GM23338 (cell line): ENCODE data around the gene PHOSPHO1. TPM values are rescaled to one million over a fixed set of nuclear protein-coding genes. Genes with fewer than 3 reads are reported as not detected.

Experiments
- ATAC-seq: fragments of 200-7000 bp; cut with Tn5 transposase; 3 replicates; pipeline ENCODE4 v1.9.1; 2020
- DNase-seq: peaks from one replicate; pipeline ENCODE4 v3.0.0-alpha.2; 2015; ENCODE audit warnings: low spot score
- H2AFZ ChIP-seq: fragments of 200-600 bp; sonication (generic); 2 replicates; pipeline ENCODE4 v1.8.0; 2016; ENCODE audit warnings: antibody characterized with exemption, mild to moderate bottlenecking, moderate library complexity
- H3F3A ChIP-seq: fragments of 200-600 bp; sonication (generic); replicated peaks from 2 replicates; pipeline ENCODE4 v1.8.0; 2017; ENCODE audit warnings: antibody characterized with exemption, mixed run types, low read depth
- H3K27ac ChIP-seq: fragments of 200-600 bp; sonication (generic); 2 replicates; pipeline ENCODE4 v1.6.1; 2016; ENCODE audit warnings: low read depth
- H3K27me3 ChIP-seq: fragments of 200-600 bp; sonication (generic); 2 replicates; pipeline ENCODE4 v1.8.0; 2016; ENCODE audit warnings: mild to moderate bottlenecking, mixed run types, moderate library complexity; ENCODE audit not compliant: insufficient read depth
- H3K36me3 ChIP-seq: fragments of 200-600 bp; sonication (generic); 2 replicates; pipeline ENCODE4 v1.8.0; 2016; ENCODE audit warnings: mild to moderate bottlenecking; ENCODE audit not compliant: insufficient read depth
- H3K4me1 ChIP-seq: fragments of 200-600 bp; sonication (generic); 2 replicates; pipeline ENCODE4 v1.8.0; 2016; ENCODE audit warnings: mild to moderate bottlenecking, moderate library complexity; ENCODE audit not compliant: insufficient read depth
- H3K4me2 ChIP-seq: fragments of 200-600 bp; sonication (generic); 2 replicates; pipeline ENCODE4 v1.7.1; 2017; ENCODE audit warnings: mixed run types
- H3K4me3 ChIP-seq: fragments of 200-600 bp; sonication (generic); 2 replicates; pipeline ENCODE4 v1.6.1; 2016; ENCODE audit warnings: mixed run types
- H3K79me2 ChIP-seq: fragments of 200-600 bp; sonication (generic); replicated peaks from 2 replicates; pipeline ENCODE4 v1.8.0; 2017; ENCODE audit warnings: mild to moderate bottlenecking; ENCODE audit not compliant: insufficient read depth
- H3K9me2 ChIP-seq: fragments of 200-600 bp; sonication (generic); 2 replicates; pipeline ENCODE4 v1.8.0; 2017; ENCODE audit not compliant: insufficient read depth
- H4K20me1 ChIP-seq: fragments of 200-600 bp; sonication (generic); replicated peaks from 2 replicates; pipeline ENCODE4 v1.8.0; 2017; ENCODE audit warnings: mild to moderate bottlenecking; ENCODE audit not compliant: insufficient read depth
- H3K27ac Mint-ChIP-seq: 2 replicates; pipeline ENCODE4 v1.8.0; 2020; ENCODE audit warnings: inconsistent platforms, mild to moderate bottlenecking, moderate library complexity, mixed read lengths
- H3K27me3 Mint-ChIP-seq: 3 replicates; pipeline ENCODE4 v1.8.0; 2022; ENCODE audit warnings: low read depth, mild to moderate bottlenecking, moderate library complexity, mixed read lengths, inconsistent platforms; ENCODE audit not compliant: insufficient read depth, poor library complexity
- H3K36me3 Mint-ChIP-seq: 3 replicates; pipeline ENCODE4 v1.8.0; 2021; ENCODE audit warnings: low read depth, mild to moderate bottlenecking, inconsistent platforms, moderate library complexity, mixed read lengths
- H3K4me1 Mint-ChIP-seq: 3 replicates; pipeline ENCODE4 v1.8.0; 2020; ENCODE audit warnings: mild to moderate bottlenecking, inconsistent platforms, mixed read lengths
- H3K4me3 Mint-ChIP-seq: 3 replicates; pipeline ENCODE4 v1.8.0; 2021; ENCODE audit warnings: moderate library complexity, mild to moderate bottlenecking, inconsistent platforms, mixed read lengths
- H3K9me3 Mint-ChIP-seq: 3 replicates; pipeline ENCODE4 v1.8.0; 2020; ENCODE audit warnings: moderate library complexity, mild to moderate bottlenecking, inconsistent platforms, mixed read lengths
- CREB1 ChIP-seq: fragments of 250-450 bp; sonication (Bioruptor Pico); IDR thresholded peaks from 2 replicates; pipeline ENCODE4 v1.5.0; 2020; ENCODE audit warnings: low read depth, mild to moderate bottlenecking, moderate library complexity
- CTCF ChIP-seq, 2 experiments: fragments of 200-600 bp in 1 of 2; sonication (generic) in 1 of 2; conservative IDR thresholded peaks; 2 replicates each; pipeline versions ENCODE4 v1.5.1 to v1.6.1; 2016 to 2017; ENCODE audit warnings: antibody characterized with exemption in 2 of 2, low read depth in 2 of 2, mild to moderate bottlenecking in 2 of 2, moderate library complexity in 1 of 2
- ETS1 ChIP-seq: IDR thresholded peaks from 2 replicates; pipeline ENCODE4 v1.6.1; 2016; ENCODE audit warnings: antibody characterized with exemption
- EZH2 ChIP-seq: fragments of 200-600 bp; sonication (generic); IDR thresholded peaks from one replicate; pipeline ENCODE4 v1.8.0; 2017; ENCODE audit warnings: antibody characterized with exemption, mild to moderate bottlenecking, low read depth; ENCODE audit not compliant: unreplicated experiment
- EZH2phosphoT487 ChIP-seq: fragments of 200-600 bp; sonication (generic); IDR thresholded peaks from one replicate; pipeline ENCODE4 v1.8.1; 2018; ENCODE audit warnings: antibody characterized with exemption; ENCODE audit not compliant: unreplicated experiment
- JUNB ChIP-seq: IDR thresholded peaks from one replicate; pipeline ENCODE4 v1.6.1; 2016; ENCODE audit warnings: antibody characterized with exemption; ENCODE audit not compliant: unreplicated experiment
- NANOG ChIP-seq: IDR thresholded peaks from 2 replicates; pipeline ENCODE4 v1.6.1; 2016; ENCODE audit warnings: antibody characterized with exemption, borderline replicate concordance
- POLR2AphosphoS5 ChIP-seq: IDR thresholded peaks from 2 replicates; pipeline ENCODE4 v1.6.1; 2016; ENCODE audit warnings: antibody characterized with exemption, low read depth
- REST ChIP-seq: IDR thresholded peaks from one replicate; pipeline ENCODE4 v1.6.1; 2018; ENCODE audit warnings: antibody characterized with exemption; ENCODE audit not compliant: unreplicated experiment
- STAT1 ChIP-seq: IDR thresholded peaks from one replicate; pipeline ENCODE4 v1.6.1; 2016; ENCODE audit warnings: antibody characterized with exemption; ENCODE audit not compliant: unreplicated experiment
- ZNF114 ChIP-seq: fragments of 250-450 bp; sonication (Bioruptor Pico); IDR thresholded peaks from 2 replicates; pipeline ENCODE4 v1.5.0; 2020; ENCODE audit warnings: mild to moderate bottlenecking, moderate library complexity
- ZNF331 ChIP-seq: fragments of 250-450 bp; sonication (Bioruptor Pico); IDR thresholded peaks from 2 replicates; pipeline ENCODE4 v1.5.0; 2020; ENCODE audit warnings: low read depth, mild to moderate bottlenecking, moderate library complexity
- ZNF462 ChIP-seq: fragments of 250-450 bp; sonication (Bioruptor Pico); IDR thresholded peaks from 2 replicates; pipeline ENCODE4 v1.5.0; 2020; ENCODE audit warnings: mild to moderate bottlenecking, moderate library complexity
- polyA plus RNA-seq: library from polyadenylated mRNA; unstranded; fragments of >200 nt; fragmentation: Nextera tagmentation; extraction: Ambion mirVana; gene quantifications from 2 replicates; pipeline ENCODE4 v1.2.1, GENCODE V29; 2016
- total RNA-seq: library from RNA; depleted of rRNA; stranded (reverse); fragments of >200 nt; shearing (Covaris generic); gene quantifications from 2 replicates; pipeline ENCODE4 v1.2.3, GENCODE V29; 2014

PHOSPHO1 gene
- total and polyA plus RNA-seq, 2 experiments from 2014 or later, result 0.71 to 2.2 TPM

- Histone ChIP-seq H3K36me3 (no peaks in the 10 kb centered on the region; the same call in 1 of the 2 replicates), H3K27me3 (no peaks in the 10 kb centered on the region), H4K20me1 (no peaks in the 10 kb centered on the region), H3K4me2 (no peak overlapping the region), H3K27ac (no peak overlapping the region), H3K4me1 (peaks cover 21% of the 10 kb centered on the region), H2AFZ (no peak overlapping the region), H3K4me3 (no peak overlapping the region), H3F3A (no peaks in the 10 kb centered on the region), H3K79me2 (no peaks in the 10 kb centered on the region), H3K9me2 (no peaks in the 10 kb centered on the region)
- no peak overlapping the region for H3K27ac Mint-ChIP-seq
- no peak for ATAC-seq
- H3K27me3 Mint-ChIP-seq, result peaks cover 11% of the 10 kb centered on the region
- no peak for DNase-seq
- no peaks in the 10 kb centered on the region for H3K9me3 Mint-ChIP-seq
- H3K4me3 Mint-ChIP-seq, result no peak overlapping the region
- peaks cover 34% of the 10 kb centered on the region for H3K4me1 Mint-ChIP-seq
- TF ChIP-seq ETS1 (no peak), ZNF462 (no peak), REST (no peak), EZH2 (no peak), ZNF331 (CRISPR knock-in tag) (no peak), NANOG (no peak), JUNB (no peak), ZNF114 (CRISPR knock-in tag) (no peak), CTCF (conservative IDR thresholded peaks at IDR 0.05; ENCODE audit: low read depth in 2 of 2) (no peak), EZH2phosphoT487 (no peak), STAT1 (no peak), CREB1 (CRISPR knock-in tag) (no peak), POLR2AphosphoS5 (no peak)
- H3K36me3 Mint-ChIP-seq, result peaks cover 4% of the 10 kb centered on the region; the same call in 1 of the 3 replicates
Measured at GRCh38 chr17:49216482-49216881, 14.1 kb downstream of the PHOSPHO1 start.
